ENCODE results near the gene OR6C75.

GRCh38 chr12:55372521-55372920, 9.7 kb downstream of the OR6C75 start:
- no peak for TF ChIP-seq CTCF (IDR thresholded peaks at IDR 0.05)
- no peak for TF ChIP-seq POLR2A (IDR thresholded peaks at IDR 0.05)
- no peak for TF ChIP-seq POLR2AphosphoS5 (IDR thresholded peaks at IDR 0.05)
- no peak for TF ChIP-seq EP300 (IDR thresholded peaks at IDR 0.05)
